Peyer's patch (tissue), 4 donors: ENCODE measurements around the gene ARNT2. TPM values are rescaled to one million over a fixed set of nuclear protein-coding genes. Genes with fewer than 3 reads are reported as not detected.

Experiments used
- DNase-seq, 3 donors: peaks; one replicate each; pipeline ENCODE4 v3.0.0-alpha.2; 2017 to 2019
- H3K27ac ChIP-seq, 4 donors: fragments of 200-600 bp; sonication (generic); one replicate each; pipeline ENCODE4 v1.5.1; 2016 to 2019
- H3K27me3 ChIP-seq, 2 donors: fragments of 200-600 bp; sonication (generic); one replicate each; pipeline ENCODE4 v1.5.1; 2019
- H3K36me3 ChIP-seq, 3 donors: fragments of 200-600 bp; sonication (generic); one replicate each; pipeline ENCODE4 v1.5.1; 2016 to 2019
- H3K4me1 ChIP-seq, 4 donors: fragments of 200-600 bp; sonication (generic); one replicate each; pipeline ENCODE4 v1.5.1; 2016 to 2019
- H3K4me3 ChIP-seq, 4 donors: fragments of 200-600 bp; sonication (generic); 1 replicate in 3 of 4; 2 replicates in 1 of 4; pipeline ENCODE4 v1.5.1; 2016 to 2019; ENCODE audit warnings: mild to moderate bottlenecking in 1 of 4
- H3K9me3 ChIP-seq, 4 donors: fragments of 200-600 bp; sonication (generic); one replicate each; pipeline ENCODE4 v1.5.1; 2016 to 2019; ENCODE audit warnings: mild to moderate bottlenecking in 1 of 4
- POLR2A ChIP-seq, 2 donors: fragments of 450-650 bp; IDR thresholded peaks; one replicate each; pipeline ENCODE4 v1.5.1; 2017; ENCODE audit warnings: antibody characterized with exemption in 2 of 2, mild to moderate bottlenecking in 2 of 2, moderate library complexity in 2 of 2
- total RNA-seq, 4 donors: library from RNA; depleted of rRNA; stranded (reverse); fragments of >200 nt; gene quantifications; one replicate each; pipeline ENCODE4 v1.1.0, GENCODE V29; 2016
- TF ChIP-seq, protein P1 (sequence below), 6 experiments: fragments of 450-650 bp in 4 of 6; fragments of 200-600 bp in 2 of 6; sonication (generic) in 1 of 6; IDR thresholded peaks; one replicate each; pipeline ENCODE4 v1.5.1; 2017 to 2019; ENCODE audit warnings: antibody characterized with exemption in 6 of 6, mild to moderate bottlenecking in 3 of 6, moderate library complexity in 1 of 6

The ARNT2 gene
- total RNA-seq, 4 donors from 2014 or later: 2.5 to 10.3 (median 4.5) TPM

DNA sequence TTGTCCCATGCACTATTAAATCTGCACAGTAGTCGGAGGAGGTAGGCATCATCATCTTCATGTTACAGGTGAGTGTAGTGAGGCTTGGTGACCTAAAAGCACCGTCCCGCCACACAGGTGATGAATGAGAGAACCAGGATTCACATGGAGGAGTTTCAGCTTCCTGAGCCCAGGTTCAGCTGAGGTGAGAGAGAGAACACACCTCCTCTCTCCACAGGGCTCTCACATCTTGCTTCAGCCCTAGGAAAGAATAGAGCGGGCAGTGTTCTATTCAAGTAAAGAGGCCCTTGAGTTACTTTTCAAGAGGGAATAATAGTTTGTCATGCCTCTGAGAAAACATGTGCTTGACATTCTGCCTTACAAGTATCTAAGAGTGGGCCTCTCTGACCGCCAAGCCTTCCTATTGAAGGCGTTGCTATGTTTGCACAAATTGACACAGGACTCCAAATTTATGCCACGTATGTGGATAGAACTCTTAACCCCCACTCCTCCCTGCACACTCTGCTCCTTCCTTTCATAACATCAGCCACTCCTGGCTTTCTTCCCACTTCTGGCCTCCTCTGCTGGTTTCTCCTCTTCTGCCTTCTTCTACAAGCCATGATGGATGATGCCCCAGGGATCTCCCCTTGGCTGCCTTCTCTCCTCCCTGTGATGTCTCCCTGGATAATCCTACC is 152.6 kb downstream of the ARNT2 start:
- no peak overlapping the region for H3K27ac ChIP-seq
- H3K36me3 ChIP-seq: no peaks in the 10 kb centered on the region
- TF ChIP-seq POLR2A (IDR thresholded peaks at IDR 0.05): no peak
- TF ChIP-seq, protein P1, sequence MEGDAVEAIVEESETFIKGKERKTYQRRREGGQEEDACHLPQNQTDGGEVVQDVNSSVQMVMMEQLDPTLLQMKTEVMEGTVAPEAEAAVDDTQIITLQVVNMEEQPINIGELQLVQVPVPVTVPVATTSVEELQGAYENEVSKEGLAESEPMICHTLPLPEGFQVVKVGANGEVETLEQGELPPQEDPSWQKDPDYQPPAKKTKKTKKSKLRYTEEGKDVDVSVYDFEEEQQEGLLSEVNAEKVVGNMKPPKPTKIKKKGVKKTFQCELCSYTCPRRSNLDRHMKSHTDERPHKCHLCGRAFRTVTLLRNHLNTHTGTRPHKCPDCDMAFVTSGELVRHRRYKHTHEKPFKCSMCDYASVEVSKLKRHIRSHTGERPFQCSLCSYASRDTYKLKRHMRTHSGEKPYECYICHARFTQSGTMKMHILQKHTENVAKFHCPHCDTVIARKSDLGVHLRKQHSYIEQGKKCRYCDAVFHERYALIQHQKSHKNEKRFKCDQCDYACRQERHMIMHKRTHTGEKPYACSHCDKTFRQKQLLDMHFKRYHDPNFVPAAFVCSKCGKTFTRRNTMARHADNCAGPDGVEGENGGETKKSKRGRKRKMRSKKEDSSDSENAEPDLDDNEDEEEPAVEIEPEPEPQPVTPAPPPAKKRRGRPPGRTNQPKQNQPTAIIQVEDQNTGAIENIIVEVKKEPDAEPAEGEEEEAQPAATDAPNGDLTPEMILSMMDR (IDR thresholded peaks at IDR 0.05): no peak
- H3K4me3 ChIP-seq: no peak overlapping the region
- no peaks in the 10 kb centered on the region for H3K27me3 ChIP-seq
- no peak for DNase-seq
- H3K9me3 ChIP-seq: no peaks in the 10 kb centered on the region
- no peaks in the 10 kb centered on the region for H3K4me1 ChIP-seq

DNA sequence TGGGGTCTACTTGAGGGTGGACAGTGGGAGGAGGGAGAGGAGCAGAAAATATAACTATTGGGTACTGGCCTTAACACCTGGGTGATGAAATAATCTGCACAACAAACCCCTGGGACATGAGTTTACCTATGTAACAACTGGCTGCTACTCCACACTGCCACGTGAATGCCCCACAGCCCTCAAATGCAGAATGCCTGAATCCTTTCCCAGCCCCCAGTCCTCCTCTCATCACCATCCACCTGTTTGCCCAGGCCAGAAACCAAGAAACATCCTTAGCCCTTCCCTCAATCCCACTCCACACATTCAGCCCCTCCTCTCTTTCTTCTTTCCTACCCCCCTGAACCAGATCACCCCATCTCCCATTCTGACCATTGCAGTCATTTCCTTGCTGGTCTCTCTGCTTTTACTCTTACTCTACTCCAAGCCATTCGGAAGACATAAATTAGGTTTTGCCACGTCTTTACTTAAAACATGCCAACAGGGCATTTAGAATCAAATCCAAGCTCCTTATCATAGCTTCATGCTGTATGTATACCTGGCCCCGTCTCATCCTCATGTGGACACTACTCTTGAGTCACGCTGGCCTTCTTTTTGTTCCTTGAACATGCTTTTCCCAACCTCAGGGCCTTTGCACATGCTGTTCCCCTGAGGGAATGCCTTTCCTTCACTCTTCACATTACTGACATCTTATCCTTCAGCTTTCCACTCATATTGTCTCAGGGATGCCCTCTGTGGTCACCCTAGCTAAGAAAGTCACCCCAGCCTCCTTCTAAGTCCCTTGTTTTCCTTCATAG is 153.5 kb downstream of the ARNT2 start:
- Histone ChIP-seq H3K4me3 (no peak overlapping the region), H3K27ac (no peak overlapping the region), H3K4me1 (no peaks in the 10 kb centered on the region), H3K36me3 (no peaks in the 10 kb centered on the region), H3K27me3 (no peaks in the 10 kb centered on the region), H3K9me3 (no peaks in the 10 kb centered on the region)
- TF ChIP-seq, protein P1 (IDR thresholded peaks at IDR 0.05): no peak
- TF ChIP-seq POLR2A (IDR thresholded peaks at IDR 0.05): no peak
- no peak for DNase-seq

DNA sequence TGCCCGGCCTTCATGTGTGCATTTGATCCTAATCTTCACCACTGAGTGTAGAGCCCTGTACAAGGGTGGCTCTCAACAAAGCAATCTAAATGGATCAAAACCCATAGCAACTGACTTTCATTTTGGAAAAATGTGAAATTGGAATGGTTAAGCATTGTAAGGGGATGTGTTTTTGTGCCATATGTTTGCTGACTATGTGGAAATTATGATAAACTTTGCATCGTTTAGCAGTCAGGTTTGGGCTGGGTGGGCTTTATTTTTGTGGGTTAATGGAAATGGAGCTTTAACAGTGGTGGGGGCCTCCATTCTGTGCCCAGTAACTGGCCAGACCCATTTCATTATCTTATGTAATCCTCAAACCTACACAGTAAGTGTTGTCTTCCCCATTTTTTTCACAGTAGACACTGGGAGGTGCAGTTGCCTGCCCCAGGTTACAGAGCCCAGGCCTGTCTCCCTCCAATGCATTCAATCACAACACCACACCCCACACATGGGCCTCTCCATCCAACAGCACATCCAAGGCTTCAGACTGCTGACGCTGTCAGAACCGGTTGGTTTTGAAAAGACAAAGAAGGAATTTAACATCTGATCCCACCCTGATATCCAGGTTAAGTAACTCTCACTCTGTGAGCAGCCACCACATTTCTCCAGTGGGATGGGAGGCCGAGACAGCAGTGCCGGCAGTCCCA is 154.6 kb downstream of the ARNT2 start:
- Histone ChIP-seq H3K27me3 (no peaks in the 10 kb centered on the region), H3K9me3 (no peaks in the 10 kb centered on the region), H3K27ac (no peak overlapping the region), H3K4me3 (no peak overlapping the region), H3K4me1 (no peaks in the 10 kb centered on the region), H3K36me3 (no peaks in the 10 kb centered on the region)
- DNase-seq: no peak
- TF ChIP-seq POLR2A (IDR thresholded peaks at IDR 0.05): no peak
- TF ChIP-seq, protein P1 (IDR thresholded peaks at IDR 0.05): no peak

DNA sequence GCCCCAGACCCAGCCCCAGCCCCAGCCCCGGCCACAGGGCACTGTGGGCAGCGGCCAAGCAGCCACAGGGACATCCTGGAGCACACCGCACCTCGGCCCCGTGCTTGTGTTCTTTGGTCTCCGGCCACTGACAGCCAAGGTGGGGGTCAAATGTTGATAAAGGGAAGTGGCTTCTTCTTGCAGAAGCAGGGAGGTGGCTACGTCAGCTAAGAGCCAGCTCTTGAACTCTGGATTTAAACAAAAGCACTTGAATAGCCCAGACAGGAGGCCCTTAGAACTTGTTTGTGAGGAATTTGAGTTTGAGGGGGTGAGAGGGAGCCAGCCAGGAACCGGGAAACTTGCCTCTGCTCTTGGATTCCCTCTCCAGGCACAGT is 155.1 kb downstream of the ARNT2 start:
- TF ChIP-seq, protein P1 (IDR thresholded peaks at IDR 0.05): no peak
- no peak for TF ChIP-seq POLR2A (IDR thresholded peaks at IDR 0.05)
- Histone ChIP-seq H3K27me3 (no peaks in the 10 kb centered on the region), H3K27ac (no peak overlapping the region), H3K9me3 (no peaks in the 10 kb centered on the region), H3K36me3 (no peaks in the 10 kb centered on the region), H3K4me3 (no peak overlapping the region), H3K4me1 (no peaks in the 10 kb centered on the region)
- no peak for DNase-seq

DNA sequence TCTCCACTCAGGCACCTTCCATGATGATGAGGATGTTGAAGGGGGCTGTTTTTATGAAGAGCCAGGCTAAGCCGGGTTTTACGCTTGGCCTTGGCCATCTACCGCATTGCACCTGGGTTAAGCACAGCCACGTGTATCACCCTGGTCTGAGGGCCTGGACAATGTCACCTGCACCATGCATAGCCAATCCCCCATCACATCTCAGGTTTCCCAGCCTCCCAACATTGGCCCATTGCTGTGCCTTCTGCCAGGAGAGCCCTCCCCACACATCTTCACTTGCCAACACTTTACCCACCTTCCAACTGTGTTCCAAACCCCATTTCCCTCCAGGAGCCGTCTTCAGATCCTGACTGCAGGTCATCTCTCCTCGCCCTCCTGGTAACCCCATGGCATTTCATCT is 155.6 kb downstream of the ARNT2 start:
- no peak for DNase-seq
- Histone ChIP-seq H3K36me3 (no peaks in the 10 kb centered on the region), H3K9me3 (no peaks in the 10 kb centered on the region), H3K4me3 (no peak overlapping the region), H3K27ac (no peak overlapping the region), H3K4me1 (no peaks in the 10 kb centered on the region), H3K27me3 (no peaks in the 10 kb centered on the region)
- no peak for TF ChIP-seq POLR2A (IDR thresholded peaks at IDR 0.05)
- TF ChIP-seq, protein P1 (IDR thresholded peaks at IDR 0.05): no peak
